ENCODE results near the gene LRMDA. TPM values are rescaled to one million over a fixed set of nuclear protein-coding genes. Genes with fewer than 3 reads are reported as not detected.

LRMDA gene
- total RNA-seq, 3 donors from 2014 or later: 9.4 to 14.9 (median 10.3) TPM

- intact Hi-C loops (cut with DNase I, micrococcal nuclease): no loop called here
- Histone ChIP-seq H3K9me3 (no peaks in the 10 kb centered on the region), H3K4me1 (ENCODE audit: low read depth) (no peaks in the 10 kb centered on the region), H3K4me3 (no peak overlapping the region), H3K36me3 (ENCODE audit: low read depth) (no peaks in the 10 kb centered on the region)
- TF ChIP-seq, protein P1, sequence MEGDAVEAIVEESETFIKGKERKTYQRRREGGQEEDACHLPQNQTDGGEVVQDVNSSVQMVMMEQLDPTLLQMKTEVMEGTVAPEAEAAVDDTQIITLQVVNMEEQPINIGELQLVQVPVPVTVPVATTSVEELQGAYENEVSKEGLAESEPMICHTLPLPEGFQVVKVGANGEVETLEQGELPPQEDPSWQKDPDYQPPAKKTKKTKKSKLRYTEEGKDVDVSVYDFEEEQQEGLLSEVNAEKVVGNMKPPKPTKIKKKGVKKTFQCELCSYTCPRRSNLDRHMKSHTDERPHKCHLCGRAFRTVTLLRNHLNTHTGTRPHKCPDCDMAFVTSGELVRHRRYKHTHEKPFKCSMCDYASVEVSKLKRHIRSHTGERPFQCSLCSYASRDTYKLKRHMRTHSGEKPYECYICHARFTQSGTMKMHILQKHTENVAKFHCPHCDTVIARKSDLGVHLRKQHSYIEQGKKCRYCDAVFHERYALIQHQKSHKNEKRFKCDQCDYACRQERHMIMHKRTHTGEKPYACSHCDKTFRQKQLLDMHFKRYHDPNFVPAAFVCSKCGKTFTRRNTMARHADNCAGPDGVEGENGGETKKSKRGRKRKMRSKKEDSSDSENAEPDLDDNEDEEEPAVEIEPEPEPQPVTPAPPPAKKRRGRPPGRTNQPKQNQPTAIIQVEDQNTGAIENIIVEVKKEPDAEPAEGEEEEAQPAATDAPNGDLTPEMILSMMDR (IDR thresholded peaks at IDR 0.05): no peak
- DNase-seq: no peak
- ATAC-seq: no peak
Observed at GRCh38 chr10:75815066-75815465, 383.6 kb downstream of the LRMDA start.

GRCh38 chr10:75817198-75817597 lies 385.8 kb downstream of the LRMDA start:
- intact Hi-C loops (cut with DNase I, micrococcal nuclease): no loop called here
- Histone ChIP-seq H3K4me3 (no peak overlapping the region), H3K9me3 (no peaks in the 10 kb centered on the region), H3K4me1 (ENCODE audit: low read depth) (no peaks in the 10 kb centered on the region), H3K36me3 (ENCODE audit: low read depth) (no peaks in the 10 kb centered on the region)
- ATAC-seq (no peak), DNase-seq (no peak)
- TF ChIP-seq, protein P1 (IDR thresholded peaks at IDR 0.05): no peak

DNA sequence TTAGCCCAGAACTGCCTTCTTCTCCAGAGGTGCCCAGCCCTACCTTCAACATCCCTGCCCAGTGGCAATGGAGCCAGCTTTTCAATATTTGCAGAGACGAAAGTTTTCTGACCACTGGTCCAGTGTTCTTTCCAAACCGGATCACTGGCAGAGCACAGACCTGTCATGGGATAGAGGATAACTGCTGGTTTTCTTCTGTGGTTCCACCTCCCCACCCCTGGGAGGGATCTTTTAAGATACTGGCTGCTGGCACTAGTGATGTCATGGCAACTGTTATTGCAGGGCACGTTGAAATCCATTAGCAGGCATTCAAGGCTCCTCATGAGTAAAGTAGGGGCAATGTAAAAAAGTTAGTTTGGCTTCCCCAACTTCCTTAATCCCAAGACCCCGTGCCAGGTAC lies 387.1 kb downstream of the LRMDA start:
- H3K36me3 ChIP-seq (ENCODE audit: low read depth): no peaks in the 10 kb centered on the region
- ATAC-seq: no peak

GRCh38 chr10:75825235-75825634 lies 393.8 kb downstream of the LRMDA start:
- ATAC-seq: peak; percentile 65
- DNase-seq: peak in 1 of 3 donors; percentile 6
- intact Hi-C loops (cut with DNase I, micrococcal nuclease): no loop called here
- Histone ChIP-seq H3K4me3 (no peak overlapping the region), H3K4me1 (ENCODE audit: low read depth) (no peaks in the 10 kb centered on the region), H3K36me3 (ENCODE audit: low read depth) (no peaks in the 10 kb centered on the region), H3K9me3 (no peaks in the 10 kb centered on the region)
- TF ChIP-seq, protein P1 (IDR thresholded peaks at IDR 0.05): no peak

More for the DNA sequence above, 387.1 kb downstream of the LRMDA start:
- no peaks in the 10 kb centered on the region for H3K4me1 ChIP-seq (ENCODE audit: low read depth)
- intact Hi-C loops (cut with DNase I, micrococcal nuclease): no loop called here
- no peak overlapping the region for H3K4me3 ChIP-seq
- no peaks in the 10 kb centered on the region for H3K9me3 ChIP-seq
- no peak for DNase-seq
- TF ChIP-seq, protein P1 (IDR thresholded peaks at IDR 0.05): no peak

DNA sequence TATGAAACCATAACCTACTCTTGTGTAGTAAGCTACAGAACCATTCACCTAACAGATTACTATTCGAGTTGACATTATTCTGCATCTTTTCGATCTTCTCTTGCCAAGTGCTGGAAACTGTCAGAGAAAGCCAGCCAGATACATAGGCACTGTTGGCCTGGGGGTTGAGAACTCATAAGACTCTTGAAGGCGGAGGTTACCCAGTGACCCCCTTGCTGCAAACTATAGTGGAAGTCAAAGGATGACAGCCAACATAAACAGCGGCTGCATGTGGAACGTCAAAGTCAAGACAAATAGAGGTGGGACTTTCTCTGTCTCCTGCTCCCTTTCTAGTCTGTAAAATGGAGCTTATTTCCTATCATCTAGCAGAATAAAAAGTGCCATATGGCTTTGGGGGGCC lies 394.2 kb downstream of the LRMDA start:
- Histone ChIP-seq H3K36me3 (ENCODE audit: low read depth) (no peaks in the 10 kb centered on the region), H3K9me3 (no peaks in the 10 kb centered on the region), H3K4me3 (no peak overlapping the region), H3K4me1 (ENCODE audit: low read depth) (no peaks in the 10 kb centered on the region)
- TF ChIP-seq, protein P1 (IDR thresholded peaks at IDR 0.05): no peak
- ATAC-seq (no peak), DNase-seq (no peak)
- intact Hi-C loops (cut with DNase I, micrococcal nuclease): no loop called here

GRCh38 chr10:75826846-75827245 lies 395.4 kb downstream of the LRMDA start:
- H3K4me1 ChIP-seq (ENCODE audit: low read depth): no peaks in the 10 kb centered on the region
- no peaks in the 10 kb centered on the region for H3K36me3 ChIP-seq (ENCODE audit: low read depth)
- TF ChIP-seq, protein P1 (IDR thresholded peaks at IDR 0.05): no peak
- H3K9me3 ChIP-seq: no peaks in the 10 kb centered on the region
- H3K4me3 ChIP-seq: no peak overlapping the region
- DNase-seq: no peak
- intact Hi-C loops (cut with DNase I, micrococcal nuclease): no loop called here
- ATAC-seq: no peak

Data from mucosa of descending colon (tissue), 3 donors.